Coronary artery (tissue), 2 donors: ENCODE results near the gene NRCAM.

Source experiments
- DNase-seq: peaks from one replicate; pipeline ENCODE4 v3.0.0-alpha.2; 2017; ENCODE audit warnings: low spot score
- H3K27ac ChIP-seq, 2 donors: fragments of 200-600 bp; sonication (generic); one replicate each; pipeline ENCODE4 v1.5.1; 2016 to 2019
- H3K4me3 ChIP-seq: fragments of 200-600 bp; sonication (generic); 2 replicates; pipeline ENCODE4 v1.5.1; 2016; ENCODE audit warnings: mild to moderate bottlenecking, moderate library complexity
- TF ChIP-seq, protein P1 (sequence below): fragments of 200-600 bp; sonication (generic); IDR thresholded peaks from one replicate; pipeline ENCODE4 v1.5.1; 2019; ENCODE audit warnings: antibody characterized with exemption

Gene NRCAM

DNA sequence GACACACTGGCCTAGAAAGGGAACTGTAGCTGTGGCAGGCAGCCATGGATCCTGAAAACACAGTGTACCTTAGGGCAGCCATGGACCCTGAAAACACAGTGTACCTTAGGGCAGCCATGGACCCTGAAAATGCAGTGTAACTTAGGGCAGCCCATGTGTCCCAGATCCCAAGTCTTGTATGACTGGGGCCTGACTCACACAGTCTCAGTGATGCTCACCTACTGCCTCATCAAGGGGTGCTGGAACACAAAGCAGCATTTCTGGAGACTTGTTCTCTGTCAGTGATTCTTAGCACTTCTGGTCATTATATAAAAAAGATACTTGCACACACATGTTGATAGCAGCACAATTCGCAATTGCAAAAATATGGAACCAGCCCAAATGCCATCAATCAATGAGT lies 255.9 kb downstream of the NRCAM start:
- no peak for DNase-seq
- Histone ChIP-seq H3K4me3 (no peak overlapping the region), H3K27ac (no peak overlapping the region)
- TF ChIP-seq, protein P1, sequence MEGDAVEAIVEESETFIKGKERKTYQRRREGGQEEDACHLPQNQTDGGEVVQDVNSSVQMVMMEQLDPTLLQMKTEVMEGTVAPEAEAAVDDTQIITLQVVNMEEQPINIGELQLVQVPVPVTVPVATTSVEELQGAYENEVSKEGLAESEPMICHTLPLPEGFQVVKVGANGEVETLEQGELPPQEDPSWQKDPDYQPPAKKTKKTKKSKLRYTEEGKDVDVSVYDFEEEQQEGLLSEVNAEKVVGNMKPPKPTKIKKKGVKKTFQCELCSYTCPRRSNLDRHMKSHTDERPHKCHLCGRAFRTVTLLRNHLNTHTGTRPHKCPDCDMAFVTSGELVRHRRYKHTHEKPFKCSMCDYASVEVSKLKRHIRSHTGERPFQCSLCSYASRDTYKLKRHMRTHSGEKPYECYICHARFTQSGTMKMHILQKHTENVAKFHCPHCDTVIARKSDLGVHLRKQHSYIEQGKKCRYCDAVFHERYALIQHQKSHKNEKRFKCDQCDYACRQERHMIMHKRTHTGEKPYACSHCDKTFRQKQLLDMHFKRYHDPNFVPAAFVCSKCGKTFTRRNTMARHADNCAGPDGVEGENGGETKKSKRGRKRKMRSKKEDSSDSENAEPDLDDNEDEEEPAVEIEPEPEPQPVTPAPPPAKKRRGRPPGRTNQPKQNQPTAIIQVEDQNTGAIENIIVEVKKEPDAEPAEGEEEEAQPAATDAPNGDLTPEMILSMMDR: no peak

GRCh38 chr7:108197371-108198091 lies 258.7 kb downstream of the NRCAM start:
- H3K4me3 ChIP-seq: no peak overlapping the region

DNA sequence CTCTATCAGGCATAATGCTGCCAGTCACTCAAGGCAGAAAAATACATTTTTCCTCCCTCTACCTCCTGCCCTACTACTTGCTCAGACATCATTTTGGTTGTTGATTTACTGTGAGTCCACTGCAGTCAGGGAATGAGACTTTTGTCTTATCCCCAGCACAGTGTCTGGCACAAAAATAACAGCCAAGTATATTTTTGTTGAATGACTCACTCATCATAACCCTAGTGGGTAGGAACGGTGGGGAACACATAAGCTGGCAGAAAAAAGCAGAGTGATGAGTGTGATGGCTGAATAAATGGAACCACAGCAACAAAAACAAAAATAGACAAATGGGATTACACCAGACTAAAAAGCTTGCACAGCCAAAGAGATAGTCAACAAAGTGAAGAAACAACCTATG lies 260.2 kb downstream of the NRCAM start:
- H3K27ac ChIP-seq: no peak overlapping the region
- DNase-seq: no peak
- TF ChIP-seq, protein P1: no peak
- H3K4me3 ChIP-seq: no peak overlapping the region

More at GRCh38 chr7:108197371-108198091, 258.7 kb downstream of the NRCAM start:
- TF ChIP-seq, protein P1: no peak
- H3K27ac ChIP-seq: no peak overlapping the region
- DNase-seq: no peak

- H3K4me3 ChIP-seq: no peak overlapping the region
- TF ChIP-seq, protein P1: no peak
- no peak for DNase-seq
- H3K27ac ChIP-seq: no peak overlapping the region
These were observed 262.4 kb downstream of the NRCAM start for GRCh38 chr7:108193594-108194498.

- no peak overlapping the region for H3K27ac ChIP-seq
- no peak for DNase-seq
- no peak overlapping the region for H3K4me3 ChIP-seq
- TF ChIP-seq, protein P1: no peak
These were observed 265.3 kb downstream of the NRCAM start for GRCh38 chr7:108190891-108191290.

GRCh38 chr7:108189733-108190388 lies 266.4 kb downstream of the NRCAM start:
- TF ChIP-seq, protein P1: no peak
- DNase-seq: no peak
- Histone ChIP-seq H3K27ac (no peak overlapping the region), H3K4me3 (no peak overlapping the region)
